Upper lobe of left lung (tissue), 4 donors: Measurements from ENCODE around the gene KCNQ4.

Experiments used
- EP300 ChIP-seq, 4 donors: sonication (generic); formaldehyde crosslinking; IDR thresholded peaks; one replicate each; pipeline ENCODE4 v1.5.1; 2017; ENCODE audit warnings: antibody characterized with exemption in 4 of 4, control low read depth in 2 of 4
- TF ChIP-seq, protein P1 (sequence below), 6 experiments: fragments of 450-650 bp in 4 of 6; fragments of 200-600 bp in 2 of 6; sonication (generic) in 2 of 6; IDR thresholded peaks; one replicate each; pipeline ENCODE4 v1.5.1; 2016 to 2019; ENCODE audit warnings: antibody characterized with exemption in 6 of 6

DNA sequence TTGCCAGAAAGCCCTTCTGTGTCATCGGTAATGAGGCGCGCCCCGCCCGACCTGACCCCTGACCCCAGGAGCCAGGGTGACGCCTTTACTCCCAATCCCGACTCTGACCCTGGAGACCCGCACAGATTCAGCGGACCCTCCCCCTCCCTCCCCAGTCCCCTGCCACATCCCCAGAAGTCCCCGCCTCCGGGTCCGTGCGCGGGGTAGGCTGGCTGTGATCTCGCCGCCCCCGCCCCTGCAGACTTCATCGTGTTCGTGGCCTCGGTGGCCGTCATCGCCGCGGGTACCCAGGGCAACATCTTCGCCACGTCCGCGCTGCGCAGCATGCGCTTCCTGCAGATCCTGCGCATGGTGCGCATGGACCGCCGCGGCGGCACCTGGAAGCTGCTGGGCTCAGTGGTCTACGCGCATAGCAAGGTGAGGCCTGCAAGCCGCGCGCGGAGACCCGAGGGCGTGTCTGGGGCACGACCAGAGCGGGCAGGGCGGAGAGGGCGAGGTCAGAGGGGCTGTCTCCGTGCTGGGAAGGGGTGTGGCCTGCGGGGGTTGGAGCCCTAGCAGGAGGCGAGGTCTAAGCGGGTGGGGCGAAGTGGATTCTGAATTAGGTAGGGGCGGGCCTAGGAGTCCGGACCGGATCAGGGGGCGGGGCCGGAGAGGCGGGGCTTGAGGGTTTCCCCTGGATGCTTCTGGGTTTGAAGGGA is 34.8 kb downstream of the KCNQ4 start:
- TF ChIP-seq, protein P1, sequence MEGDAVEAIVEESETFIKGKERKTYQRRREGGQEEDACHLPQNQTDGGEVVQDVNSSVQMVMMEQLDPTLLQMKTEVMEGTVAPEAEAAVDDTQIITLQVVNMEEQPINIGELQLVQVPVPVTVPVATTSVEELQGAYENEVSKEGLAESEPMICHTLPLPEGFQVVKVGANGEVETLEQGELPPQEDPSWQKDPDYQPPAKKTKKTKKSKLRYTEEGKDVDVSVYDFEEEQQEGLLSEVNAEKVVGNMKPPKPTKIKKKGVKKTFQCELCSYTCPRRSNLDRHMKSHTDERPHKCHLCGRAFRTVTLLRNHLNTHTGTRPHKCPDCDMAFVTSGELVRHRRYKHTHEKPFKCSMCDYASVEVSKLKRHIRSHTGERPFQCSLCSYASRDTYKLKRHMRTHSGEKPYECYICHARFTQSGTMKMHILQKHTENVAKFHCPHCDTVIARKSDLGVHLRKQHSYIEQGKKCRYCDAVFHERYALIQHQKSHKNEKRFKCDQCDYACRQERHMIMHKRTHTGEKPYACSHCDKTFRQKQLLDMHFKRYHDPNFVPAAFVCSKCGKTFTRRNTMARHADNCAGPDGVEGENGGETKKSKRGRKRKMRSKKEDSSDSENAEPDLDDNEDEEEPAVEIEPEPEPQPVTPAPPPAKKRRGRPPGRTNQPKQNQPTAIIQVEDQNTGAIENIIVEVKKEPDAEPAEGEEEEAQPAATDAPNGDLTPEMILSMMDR (IDR thresholded peaks at IDR 0.05): no peak
- no peak for TF ChIP-seq EP300 (IDR thresholded peaks at IDR 0.05)
